ENCODE data around the gene EPHA7. TPM values are rescaled to one million over a fixed set of nuclear protein-coding genes. Genes with fewer than 3 reads are reported as not detected.

The EPHA7 gene
- total RNA-seq, 1 donor from 2014 or later: 65.6 TPM

GRCh38 chr6:93329301-93330000 lies 89.9 kb downstream of the EPHA7 start:
- FAIRE-seq (no peak), DNase-seq (ENCODE audit: low spot score in 2 of 2) (no peak)

GRCh38 chr6:93327857-93328256 lies 91.5 kb downstream of the EPHA7 start:
- DNase-seq (ENCODE audit: low spot score in 2 of 2): no peak
- no peak for FAIRE-seq

GRCh38 chr6:93325761-93326160 lies 93.6 kb downstream of the EPHA7 start:
- FAIRE-seq (no peak), DNase-seq (ENCODE audit: low spot score in 2 of 2) (no peak)

- FAIRE-seq: no peak
Observed at GRCh38 chr6:93323630-93324029, 95.7 kb downstream of the EPHA7 start.

GRCh38 chr6:93322651-93323050 lies 96.7 kb downstream of the EPHA7 start:
- DNase-seq (ENCODE audit: low spot score in 2 of 2) (no peak), FAIRE-seq (no peak)

More at GRCh38 chr6:93323630-93324029, 95.7 kb downstream of the EPHA7 start:
- no peak for DNase-seq (ENCODE audit: low spot score in 2 of 2)

GRCh38 chr6:93319304-93319703 lies 100.1 kb downstream of the EPHA7 start:
- FAIRE-seq: no peak
- DNase-seq (ENCODE audit: low spot score in 2 of 2): no peak

- no peak for DNase-seq (ENCODE audit: low spot score in 2 of 2)
- no peak for FAIRE-seq
Observed at GRCh38 chr6:93318121-93318520, 101.2 kb downstream of the EPHA7 start.

- DNase-seq (ENCODE audit: low spot score in 2 of 2) (no peak), FAIRE-seq (no peak)
Observed at GRCh38 chr6:93317592-93317991, 101.8 kb downstream of the EPHA7 start.

- no peak for DNase-seq (ENCODE audit: low spot score in 2 of 2)
- no peak for FAIRE-seq
Observed at GRCh38 chr6:93307505-93308409, 111.6 kb downstream of the EPHA7 start.

- FAIRE-seq (no peak), DNase-seq (ENCODE audit: low spot score in 2 of 2) (no peak)
Observed at GRCh38 chr6:93305088-93305487, 114.3 kb downstream of the EPHA7 start.

GRCh38 chr6:93304505-93304904 lies 114.9 kb downstream of the EPHA7 start:
- DNase-seq (ENCODE audit: low spot score in 2 of 2): no peak
- no peak for FAIRE-seq

GRCh38 chr6:93300661-93301060 lies 118.7 kb downstream of the EPHA7 start:
- FAIRE-seq (no peak), DNase-seq (ENCODE audit: low spot score in 2 of 2) (no peak)

GRCh38 chr6:93299622-93300021 lies 119.7 kb downstream of the EPHA7 start:
- no peak for FAIRE-seq

GRCh38 chr6:93295631-93296030 lies 123.7 kb downstream of the EPHA7 start:
- DNase-seq (ENCODE audit: low spot score in 2 of 2): no peak

More at GRCh38 chr6:93299622-93300021, 119.7 kb downstream of the EPHA7 start:
- DNase-seq (ENCODE audit: low spot score in 2 of 2): no peak

GRCh38 chr6:93294879-93295278 lies 124.5 kb downstream of the EPHA7 start:
- DNase-seq (ENCODE audit: low spot score in 2 of 2) (no peak), FAIRE-seq (no peak)

More at GRCh38 chr6:93295631-93296030, 123.7 kb downstream of the EPHA7 start:
- FAIRE-seq: no peak

GRCh38 chr6:93293872-93294271 lies 125.5 kb downstream of the EPHA7 start:
- DNase-seq (ENCODE audit: low spot score in 2 of 2): no peak
- no peak for FAIRE-seq

GRCh38 chr6:93293460-93293859 lies 125.9 kb downstream of the EPHA7 start:
- DNase-seq (ENCODE audit: low spot score in 2 of 2) (no peak), FAIRE-seq (no peak)

- DNase-seq (ENCODE audit: low spot score in 2 of 2) (no peak), FAIRE-seq (no peak)
Observed at GRCh38 chr6:93282521-93283031, 136.8 kb downstream of the EPHA7 start.

GRCh38 chr6:93278241-93278640 lies 141.1 kb downstream of the EPHA7 start:
- FAIRE-seq (no peak), DNase-seq (ENCODE audit: low spot score in 2 of 2) (no peak)

GRCh38 chr6:93272896-93273295 lies 146.5 kb downstream of the EPHA7 start:
- FAIRE-seq (no peak), DNase-seq (ENCODE audit: low spot score in 2 of 2) (no peak)

- FAIRE-seq (no peak), DNase-seq (ENCODE audit: low spot score in 2 of 2) (no peak)
Observed at GRCh38 chr6:93272211-93272610, 147.1 kb downstream of the EPHA7 start.

Data from frontal cortex (tissue), 4 donors.